ENCODE data around the gene OAS3.
"Not testable (repeated sequence)": the region's sequence is repeated elsewhere in the genome, so short reads cannot be mapped to it uniquely, and the experiment has no call there.

The OAS3 gene

DNA sequence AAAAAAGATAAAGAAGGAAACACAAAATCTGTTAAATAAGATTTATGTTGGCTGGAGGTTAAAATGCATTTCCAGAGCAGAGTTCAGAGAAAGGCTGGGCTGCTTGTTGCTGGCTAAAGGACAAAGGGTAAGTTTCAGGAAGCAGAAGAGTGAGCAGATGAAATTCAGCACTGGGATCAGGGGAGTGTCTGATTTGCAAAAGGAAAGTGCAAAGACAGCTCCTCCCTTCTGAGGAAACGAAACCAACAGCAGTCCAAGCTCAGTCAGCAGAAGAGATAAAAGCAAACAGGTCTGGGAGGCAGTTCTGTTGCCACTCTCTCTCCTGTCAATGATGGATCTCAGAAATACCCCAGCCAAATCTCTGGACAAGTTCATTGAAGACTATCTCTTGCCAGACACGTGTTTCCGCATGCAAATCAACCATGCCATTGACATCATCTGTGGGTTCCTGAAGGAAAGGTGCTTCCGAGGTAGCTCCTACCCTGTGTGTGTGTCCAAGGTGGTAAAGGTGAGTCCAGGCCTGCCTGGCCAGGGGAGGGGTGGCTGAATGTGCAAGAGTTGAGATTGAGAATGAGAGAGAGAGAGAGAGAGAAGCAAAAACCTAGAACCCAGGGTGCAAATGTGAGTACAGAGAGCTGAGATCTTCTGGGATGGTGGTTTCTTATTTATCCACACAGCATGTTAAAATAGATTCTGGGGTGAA is 31.4 kb upstream of the OAS3 start, which contains the start of gene OAS1:
TSS of gene OAS1 (plus strand) at position 251 of the 703 bp plus-strand sequence. CDS start at position 329, 78 bp downstream.
- Histone ChIP-seq H3K4me3 (replicated peaks; ENCODE audit: low read depth, low read length) (peak within 1 kb of the TSS; percentile 76), H3K36me3 (ENCODE audit: control insufficient read depth, insufficient read depth, low read length) (peaks cover 13% of the 10 kb centered on the region), H3K27me3 (replicated peaks; ENCODE audit: control insufficient read depth, insufficient read depth, low read length) (no peaks in the 10 kb centered on the region)
- peak; percentile 48 for DNase-seq (ENCODE audit: extremely low read depth, insufficient read length)
- TF ChIP-seq, protein P1, sequence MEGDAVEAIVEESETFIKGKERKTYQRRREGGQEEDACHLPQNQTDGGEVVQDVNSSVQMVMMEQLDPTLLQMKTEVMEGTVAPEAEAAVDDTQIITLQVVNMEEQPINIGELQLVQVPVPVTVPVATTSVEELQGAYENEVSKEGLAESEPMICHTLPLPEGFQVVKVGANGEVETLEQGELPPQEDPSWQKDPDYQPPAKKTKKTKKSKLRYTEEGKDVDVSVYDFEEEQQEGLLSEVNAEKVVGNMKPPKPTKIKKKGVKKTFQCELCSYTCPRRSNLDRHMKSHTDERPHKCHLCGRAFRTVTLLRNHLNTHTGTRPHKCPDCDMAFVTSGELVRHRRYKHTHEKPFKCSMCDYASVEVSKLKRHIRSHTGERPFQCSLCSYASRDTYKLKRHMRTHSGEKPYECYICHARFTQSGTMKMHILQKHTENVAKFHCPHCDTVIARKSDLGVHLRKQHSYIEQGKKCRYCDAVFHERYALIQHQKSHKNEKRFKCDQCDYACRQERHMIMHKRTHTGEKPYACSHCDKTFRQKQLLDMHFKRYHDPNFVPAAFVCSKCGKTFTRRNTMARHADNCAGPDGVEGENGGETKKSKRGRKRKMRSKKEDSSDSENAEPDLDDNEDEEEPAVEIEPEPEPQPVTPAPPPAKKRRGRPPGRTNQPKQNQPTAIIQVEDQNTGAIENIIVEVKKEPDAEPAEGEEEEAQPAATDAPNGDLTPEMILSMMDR (IDR thresholded peaks at IDR 0.05; ENCODE audit: insufficient read depth, low read length, poor library complexity, severe bottlenecking): no peak

DNA sequence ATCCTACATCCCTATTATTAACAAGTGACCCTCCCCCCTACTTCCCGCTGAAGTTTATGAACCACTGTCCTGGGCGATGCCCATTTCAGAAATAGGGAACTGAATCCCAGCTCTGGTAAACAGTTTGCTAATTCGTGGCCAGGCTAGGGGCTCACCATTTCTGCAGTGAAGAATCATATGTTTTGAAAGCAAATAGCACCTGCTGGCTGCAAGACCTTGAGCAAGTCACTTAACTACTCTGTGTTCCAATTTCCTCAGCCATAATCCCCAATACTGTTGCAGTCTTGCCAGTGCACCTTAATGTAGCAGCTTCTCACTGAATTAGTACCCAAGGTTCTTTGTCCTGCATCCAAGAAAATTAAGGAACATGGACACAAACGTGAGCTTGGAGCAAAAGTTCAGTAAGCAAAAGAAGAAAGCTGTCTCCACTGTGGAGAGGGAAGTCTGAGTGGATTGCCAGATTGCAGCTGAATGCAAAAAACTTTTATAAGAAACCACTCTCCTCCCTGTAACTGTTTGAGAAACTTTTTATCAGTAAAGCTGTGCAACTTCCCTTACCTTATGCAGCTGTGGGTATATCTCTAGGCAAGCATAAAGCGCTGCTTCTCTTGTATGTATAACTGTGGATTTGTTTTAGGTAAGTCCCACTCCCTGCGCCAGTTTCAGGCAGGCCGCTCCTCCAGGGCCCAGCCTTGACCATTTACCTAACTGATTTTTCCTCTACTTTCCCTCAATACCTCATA is 30.7 kb upstream of the OAS3 start:
- DNase-seq (ENCODE audit: extremely low read depth, insufficient read length): peak; percentile 50
- Histone ChIP-seq H3K36me3 (ENCODE audit: control insufficient read depth, insufficient read depth, low read length) (peaks cover 16% of the 10 kb centered on the region), H3K27me3 (replicated peaks; ENCODE audit: control insufficient read depth, insufficient read depth, low read length) (no peaks in the 10 kb centered on the region), H3K4me3 (replicated peaks; ENCODE audit: low read depth, low read length) (peak overlapping the region; percentile 76)
- TF ChIP-seq, protein P1 (IDR thresholded peaks at IDR 0.05; ENCODE audit: insufficient read depth, low read length, poor library complexity, severe bottlenecking): no peak

DNA sequence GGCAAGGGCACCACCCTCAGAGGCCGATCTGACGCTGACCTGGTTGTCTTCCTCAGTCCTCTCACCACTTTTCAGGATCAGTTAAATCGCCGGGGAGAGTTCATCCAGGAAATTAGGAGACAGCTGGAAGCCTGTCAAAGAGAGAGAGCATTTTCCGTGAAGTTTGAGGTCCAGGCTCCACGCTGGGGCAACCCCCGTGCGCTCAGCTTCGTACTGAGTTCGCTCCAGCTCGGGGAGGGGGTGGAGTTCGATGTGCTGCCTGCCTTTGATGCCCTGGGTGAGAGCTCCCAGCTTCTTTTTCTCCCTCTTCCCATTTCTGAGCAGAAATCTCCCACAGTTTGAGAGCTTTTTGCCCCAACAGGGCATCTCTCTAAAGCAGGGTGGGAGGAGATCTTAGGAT is 29.7 kb upstream of the OAS3 start:
- Histone ChIP-seq H3K27me3 (replicated peaks; ENCODE audit: control insufficient read depth, insufficient read depth, low read length) (no peaks in the 10 kb centered on the region), H3K36me3 (ENCODE audit: control insufficient read depth, insufficient read depth, low read length) (peaks cover 16% of the 10 kb centered on the region), H3K4me3 (replicated peaks; ENCODE audit: low read depth, low read length) (peak overlapping the region; percentile 76)
- TF ChIP-seq, protein P1 (IDR thresholded peaks at IDR 0.05; ENCODE audit: insufficient read depth, low read length, poor library complexity, severe bottlenecking): no peak
- DNase-seq (ENCODE audit: extremely low read depth, insufficient read length): no peak

DNA sequence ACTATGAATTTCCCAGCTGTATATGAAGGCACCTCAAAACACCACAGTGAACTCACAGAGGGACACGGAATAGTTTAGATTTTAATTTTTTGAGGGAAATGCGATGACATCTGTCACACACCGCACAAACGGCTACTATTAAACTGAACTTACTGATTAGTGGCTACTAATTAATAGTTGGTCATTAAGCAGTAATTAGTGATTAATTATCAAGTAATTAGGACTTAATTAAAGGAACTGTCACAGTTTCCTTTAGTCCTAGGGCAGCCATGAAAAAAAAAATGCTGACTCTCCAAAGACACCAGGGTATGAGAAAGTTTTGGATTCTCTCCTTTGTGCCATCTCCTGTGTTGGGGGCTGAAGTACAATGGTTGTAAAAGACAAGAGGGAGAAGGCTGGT is 28.6 kb upstream of the OAS3 start:
- Histone ChIP-seq H3K27me3 (replicated peaks; ENCODE audit: control insufficient read depth, insufficient read depth, low read length) (no peaks in the 10 kb centered on the region), H3K4me3 (replicated peaks; ENCODE audit: low read depth, low read length) (no peak overlapping the region), H3K36me3 (ENCODE audit: control insufficient read depth, insufficient read depth, low read length) (peaks cover 16% of the 10 kb centered on the region)
- DNase-seq (ENCODE audit: extremely low read depth, insufficient read length): no peak
- TF ChIP-seq, protein P1 (IDR thresholded peaks at IDR 0.05; ENCODE audit: insufficient read depth, low read length, poor library complexity, severe bottlenecking): no peak

DNA sequence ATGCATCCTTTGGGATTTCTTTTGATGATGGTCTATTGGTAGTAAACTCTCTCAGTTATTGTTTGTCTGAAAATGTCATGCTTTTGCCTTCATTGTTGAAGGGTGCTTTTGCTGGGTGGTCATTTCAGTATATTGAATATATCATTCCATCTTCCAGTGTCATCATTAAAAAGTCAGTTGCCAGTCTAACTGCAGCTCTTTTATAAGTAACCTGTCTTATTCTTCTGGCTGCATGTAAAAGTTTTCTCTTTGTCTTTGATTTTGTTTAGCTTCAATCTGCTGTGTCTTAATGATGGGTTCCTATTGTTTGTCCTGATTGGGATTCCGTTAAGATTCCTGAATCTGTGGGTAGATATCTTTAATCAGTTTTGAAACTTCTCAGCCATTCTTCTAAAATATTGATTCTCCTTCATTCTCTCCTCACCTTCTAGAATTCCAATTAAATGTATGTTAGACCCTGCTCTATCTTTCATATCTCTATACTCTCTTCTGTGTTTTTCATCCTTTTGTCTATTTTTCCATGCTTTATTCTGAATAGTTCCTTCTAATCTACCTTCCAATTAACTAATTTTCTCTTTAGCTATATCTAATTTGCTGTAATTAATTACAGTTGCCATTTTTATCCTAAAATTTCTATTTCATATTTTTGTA is 25.1 kb upstream of the OAS3 start:
- no peak overlapping the region for H3K4me3 ChIP-seq (replicated peaks; ENCODE audit: low read depth, low read length)
- no peaks in the 10 kb centered on the region for H3K27me3 ChIP-seq (replicated peaks; ENCODE audit: control insufficient read depth, insufficient read depth, low read length)
- TF ChIP-seq, protein P1 (IDR thresholded peaks at IDR 0.05; ENCODE audit: insufficient read depth, low read length, poor library complexity, severe bottlenecking): no peak
- peaks cover 28% of the 10 kb centered on the region for H3K36me3 ChIP-seq (ENCODE audit: control insufficient read depth, insufficient read depth, low read length)
- no peak for DNase-seq (ENCODE audit: extremely low read depth, insufficient read length)

DNA sequence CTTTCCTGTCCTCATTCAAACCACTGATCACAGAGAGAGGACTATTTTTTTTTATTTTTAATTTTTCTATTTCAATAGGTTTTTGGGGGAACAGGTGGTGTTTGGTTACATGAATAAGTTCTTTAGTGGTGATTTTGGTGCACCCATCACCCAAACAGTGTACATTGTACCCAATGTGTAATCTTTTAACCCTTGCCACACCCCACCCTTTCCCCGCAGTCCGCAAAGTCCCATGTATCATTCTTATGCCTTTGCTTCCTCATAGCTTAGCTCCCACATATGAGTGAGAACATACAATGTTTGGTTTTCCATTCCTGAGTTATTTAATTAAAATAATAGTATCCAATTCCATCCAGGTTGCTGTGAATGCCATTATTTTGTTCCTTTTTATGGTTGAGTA is 24.4 kb upstream of the OAS3 start:
- not testable (repeated sequence) for H3K27me3 ChIP-seq (replicated peaks; ENCODE audit: control insufficient read depth, insufficient read depth, low read length); H3K4me3 ChIP-seq (replicated peaks; ENCODE audit: low read depth, low read length); DNase-seq (ENCODE audit: extremely low read depth, insufficient read length)
- H3K36me3 ChIP-seq (ENCODE audit: control insufficient read depth, insufficient read depth, low read length): peaks cover 29% of the 10 kb centered on the region
